Stimulated activated naive CD8-positive, alpha-beta T cell treated with anti-CD3 and anti-CD28 coated beads, Interleukin-15, Interleukin-2, amounts not matched to agents 100 U/mL and 50 U/mL, for 24 hours (primary cell): ENCODE results near the gene FGF9.

ENCODE experiments used
- ATAC-seq: fragments of 150-1000 bp; cut with Tn5 transposase; one replicate; pipeline ENCODE4 v1.10.0; 2021
- DNase-seq: peaks from one replicate; pipeline ENCODE4 v3.0.0; 2021

FGF9 gene

GRCh38 chr13:21670883-21671619 is at the start of gene FGF9:
FGF9 (plus strand) TSS chr13:21671073; CDS start chr13:21671913, 840 bp downstream.
- DNase-seq (peak; percentile 81), ATAC-seq (peak; percentile 78)

GRCh38 chr13:21625366-21625765 is 45.5 kb upstream of the FGF9 start:
- DNase-seq (no peak), ATAC-seq (no peak)

GRCh38 chr13:21632196-21632595 is 38.7 kb upstream of the FGF9 start:
- DNase-seq, result no peak
- ATAC-seq, result no peak

GRCh38 chr13:21636656-21637055 is 34.2 kb upstream of the FGF9 start:
- no peak for ATAC-seq
- DNase-seq, result no peak

- ATAC-seq (peak; percentile 82), DNase-seq (peak; percentile 20)
Observed at GRCh38 chr13:21637296-21637695, 33.6 kb upstream of the FGF9 start.

- ATAC-seq, result no peak
Observed at GRCh38 chr13:21638319-21639282, 32.3 kb upstream of the FGF9 start.

GRCh38 chr13:21639561-21639960 is 31.3 kb upstream of the FGF9 start:
- no peak for ATAC-seq
- DNase-seq, result no peak

More at GRCh38 chr13:21638319-21639282, 32.3 kb upstream of the FGF9 start:
- peak; percentile 22 for DNase-seq

- no peak for ATAC-seq
- DNase-seq, result no peak
Observed at GRCh38 chr13:21641629-21642028, 29.2 kb upstream of the FGF9 start.

- ATAC-seq (peak; percentile 63), DNase-seq (no peak)
Observed at GRCh38 chr13:21657538-21657937, 13.3 kb upstream of the FGF9 start.

- DNase-seq, result no peak
- ATAC-seq, result no peak
Observed at GRCh38 chr13:21659087-21659486, 11.8 kb upstream of the FGF9 start.

GRCh38 chr13:21661097-21661909 is 9.6 kb upstream of the FGF9 start:
- ATAC-seq (no peak), DNase-seq (no peak)

- no peak for ATAC-seq
- DNase-seq, result no peak
Observed at GRCh38 chr13:21663197-21663596, 7.7 kb upstream of the FGF9 start.

GRCh38 chr13:21668732-21669275 is 2.1 kb upstream of the FGF9 start:
- no peak for DNase-seq
- no peak for ATAC-seq

- DNase-seq, result peak; percentile 70
Observed at GRCh38 chr13:21670006-21670882, 629 bp upstream of the FGF9 start.

GRCh38 chr13:21671620-21672286 is 880 bp downstream of the FGF9 start:
- ATAC-seq (no peak), DNase-seq (no peak)

More at GRCh38 chr13:21670006-21670882, 629 bp upstream of the FGF9 start:
- ATAC-seq, result peak; percentile 20

- DNase-seq (no peak), ATAC-seq (no peak)
Observed at GRCh38 chr13:21672287-21672680, 1.4 kb downstream of the FGF9 start.

GRCh38 chr13:21672796-21673538 is 2.1 kb downstream of the FGF9 start:
- no peak for DNase-seq
- ATAC-seq, result no peak

- ATAC-seq (no peak), DNase-seq (no peak)
Observed at GRCh38 chr13:21673539-21673788, 2.6 kb downstream of the FGF9 start.

GRCh38 chr13:21673789-21674489 is 3.1 kb downstream of the FGF9 start:
- DNase-seq, result peak; percentile 48
- no peak for ATAC-seq
